Measurements from ENCODE around the gene NIPBL.
"Not testable (repeated sequence)": the region's sequence is repeated elsewhere in the genome, so short reads cannot be mapped to it uniquely, and the experiment has no call there.

Gene NIPBL

DNA sequence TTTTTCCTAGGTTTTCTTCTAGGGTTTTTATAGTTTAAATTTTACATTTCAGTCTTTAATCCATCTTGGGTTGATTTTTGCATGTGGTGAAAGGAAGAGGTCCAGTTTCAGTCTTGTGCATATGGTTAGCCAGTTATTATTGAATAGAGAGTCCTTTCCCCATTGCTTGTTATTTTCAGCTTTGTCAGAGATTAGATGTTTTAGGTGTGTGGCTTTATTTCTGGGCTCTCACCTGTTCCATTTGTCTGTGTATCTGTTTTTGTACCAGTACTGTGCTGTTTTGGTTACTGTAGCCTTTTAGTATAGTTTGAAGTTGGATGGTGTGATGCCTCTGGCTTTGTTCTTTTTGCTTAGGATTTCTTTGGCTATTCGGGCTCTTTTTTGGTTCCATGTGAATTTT, 25.8 kb downstream of the NIPBL start:
- Mint-ChIP-seq H3K27ac (no peak overlapping the region), H3K4me3 (no peak overlapping the region), H3K36me3 (ENCODE audit: low read depth) (peaks cover 5% of the 10 kb centered on the region), H3K27me3 (ENCODE audit: low read depth) (no peaks in the 10 kb centered on the region), H3K4me1 (ENCODE audit: low read depth) (peaks cover 14% of the 10 kb centered on the region), H3K9me3 (peaks cover 14% of the 10 kb centered on the region)

DNA sequence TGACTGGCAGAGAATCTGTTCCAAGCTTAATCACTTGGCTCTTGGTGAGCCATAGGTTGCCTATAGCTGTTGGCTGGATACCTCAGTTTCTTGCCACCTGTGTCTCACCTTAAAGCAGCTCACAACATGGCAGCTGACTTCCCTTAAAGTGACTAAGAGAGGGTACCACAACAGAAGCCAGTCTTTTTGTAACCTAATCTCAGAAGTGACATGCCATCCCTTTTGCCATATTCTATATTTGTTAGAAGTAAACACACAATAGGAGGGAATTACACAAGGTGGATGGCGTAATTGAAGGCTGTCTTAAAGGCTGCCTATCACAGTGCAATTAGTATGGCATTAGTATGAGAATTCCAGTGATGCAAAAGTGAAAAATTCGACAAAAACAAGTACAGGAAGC, 28.1 kb downstream of the NIPBL start:
- Mint-ChIP-seq H3K27ac (no peak overlapping the region), H3K27me3 (ENCODE audit: low read depth) (no peaks in the 10 kb centered on the region), H3K4me3 (no peak overlapping the region), H3K9me3 (peaks cover 14% of the 10 kb centered on the region), H3K4me1 (ENCODE audit: low read depth) (peaks cover 18% of the 10 kb centered on the region), H3K36me3 (ENCODE audit: low read depth) (peaks cover 5% of the 10 kb centered on the region)

DNA sequence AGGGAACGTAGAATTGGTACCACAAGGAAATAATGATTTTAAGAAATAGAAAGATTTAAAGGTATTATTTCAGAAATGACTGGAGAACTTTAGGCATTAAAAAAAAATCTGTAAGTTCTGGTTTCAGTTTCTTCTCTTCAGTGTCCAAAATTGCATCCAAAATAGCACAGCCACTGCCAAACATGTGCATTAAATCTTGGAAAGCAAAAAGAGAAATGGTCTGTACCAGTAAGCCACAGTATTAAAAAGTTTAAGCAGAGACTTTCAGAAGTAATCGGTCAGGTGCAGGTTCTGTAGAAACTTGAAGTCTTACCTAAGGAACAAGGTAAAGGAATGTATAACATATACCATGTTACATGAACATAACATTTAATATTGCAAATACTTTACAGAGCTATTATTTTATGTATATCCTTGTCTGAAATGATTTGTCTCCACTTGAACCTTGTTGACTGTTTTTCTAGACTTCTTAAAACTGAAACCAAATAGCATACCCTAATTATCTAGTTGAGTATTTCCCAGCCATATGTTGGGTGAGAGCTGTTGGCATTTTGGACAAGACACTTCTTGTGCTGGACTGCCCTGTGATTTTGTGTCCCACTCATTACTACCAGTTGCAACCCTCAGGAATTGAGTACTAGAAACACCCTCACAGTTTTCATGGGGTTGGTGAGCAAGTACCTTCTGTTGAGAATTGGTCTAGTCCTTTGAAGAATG, 32.1 kb downstream of the NIPBL start:
- Mint-ChIP-seq H3K27ac (no peak overlapping the region), H3K4me1 (ENCODE audit: low read depth) (peaks cover 17% of the 10 kb centered on the region), H3K4me3 (no peak overlapping the region), H3K36me3 (ENCODE audit: low read depth) (peaks cover 2% of the 10 kb centered on the region), H3K9me3 (no peaks in the 10 kb centered on the region), H3K27me3 (ENCODE audit: low read depth) (no peaks in the 10 kb centered on the region)

DNA sequence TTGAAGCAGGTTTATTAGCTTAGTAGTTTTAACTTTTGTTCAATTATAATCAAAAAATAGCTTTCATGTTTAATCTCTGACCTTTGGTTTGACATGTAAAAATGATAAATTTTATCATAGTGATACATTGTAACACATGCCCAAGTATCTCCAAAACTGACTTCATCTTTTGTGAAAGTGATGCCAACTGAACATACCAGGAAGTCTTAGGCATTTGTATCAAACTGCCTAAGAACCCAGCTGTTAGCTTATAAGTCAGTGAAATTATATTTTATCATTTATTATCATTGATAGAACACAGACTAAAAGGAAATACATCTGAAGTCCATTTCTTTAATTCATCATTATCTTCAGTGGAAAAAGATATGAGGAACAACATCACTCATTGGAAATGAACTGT, 39.1 kb downstream of the NIPBL start:
- no peaks in the 10 kb centered on the region for H3K27me3 Mint-ChIP-seq (ENCODE audit: low read depth)
- no peak overlapping the region for H3K4me3 Mint-ChIP-seq
- H3K9me3 Mint-ChIP-seq, result peaks cover 5% of the 10 kb centered on the region
- H3K27ac Mint-ChIP-seq, result no peak overlapping the region
- peaks cover 7% of the 10 kb centered on the region for H3K36me3 Mint-ChIP-seq (ENCODE audit: low read depth)
- H3K4me1 Mint-ChIP-seq (ENCODE audit: low read depth), result peaks cover 2% of the 10 kb centered on the region

DNA sequence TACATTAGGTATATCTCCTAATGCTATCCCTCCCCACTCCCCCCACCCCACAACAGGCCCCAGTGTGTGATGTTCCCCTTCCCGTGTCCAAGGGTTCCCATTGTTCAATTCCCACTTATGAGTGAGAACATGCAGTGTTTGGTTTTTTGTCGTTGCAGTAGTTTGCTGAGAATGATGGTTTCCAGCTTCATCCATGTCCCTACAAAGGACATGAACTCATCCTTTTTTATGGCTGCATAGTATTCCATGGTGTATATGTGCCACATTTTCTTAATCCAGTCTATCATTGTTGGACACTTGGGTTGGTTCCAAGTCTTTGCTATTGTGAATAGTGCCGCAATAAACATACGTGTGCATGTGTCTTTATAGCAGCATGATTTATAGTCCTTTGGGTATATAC, 40.0 kb downstream of the NIPBL start:
- H3K9me3 Mint-ChIP-seq; H3K4me1 Mint-ChIP-seq (ENCODE audit: low read depth); H3K4me3 Mint-ChIP-seq; H3K36me3 Mint-ChIP-seq (ENCODE audit: low read depth); H3K27ac Mint-ChIP-seq; H3K27me3 Mint-ChIP-seq (ENCODE audit: low read depth): not testable (repeated sequence)

DNA sequence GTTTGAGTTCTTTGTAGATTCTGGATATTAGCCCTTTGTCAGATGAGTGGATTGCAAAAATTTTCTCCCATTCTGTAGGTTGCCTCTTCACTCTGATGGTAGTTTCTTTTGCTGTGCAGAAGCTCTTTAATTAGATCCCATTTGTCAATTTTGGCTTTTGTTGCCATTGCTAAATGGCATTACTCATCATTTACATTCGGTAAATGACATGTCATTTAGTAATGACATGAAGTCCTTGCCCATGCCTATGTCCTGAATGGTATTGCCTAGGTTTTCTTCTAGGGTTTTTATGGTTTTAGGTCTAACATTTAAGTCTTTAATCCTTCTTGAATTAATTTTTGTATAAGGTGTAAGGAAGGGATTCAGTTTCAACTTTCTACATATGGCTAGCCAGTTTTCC, 40.8 kb downstream of the NIPBL start:
- H3K27me3 Mint-ChIP-seq (ENCODE audit: low read depth); H3K4me3 Mint-ChIP-seq; H3K36me3 Mint-ChIP-seq (ENCODE audit: low read depth); H3K4me1 Mint-ChIP-seq (ENCODE audit: low read depth); H3K27ac Mint-ChIP-seq; H3K9me3 Mint-ChIP-seq: not testable (repeated sequence)

DNA sequence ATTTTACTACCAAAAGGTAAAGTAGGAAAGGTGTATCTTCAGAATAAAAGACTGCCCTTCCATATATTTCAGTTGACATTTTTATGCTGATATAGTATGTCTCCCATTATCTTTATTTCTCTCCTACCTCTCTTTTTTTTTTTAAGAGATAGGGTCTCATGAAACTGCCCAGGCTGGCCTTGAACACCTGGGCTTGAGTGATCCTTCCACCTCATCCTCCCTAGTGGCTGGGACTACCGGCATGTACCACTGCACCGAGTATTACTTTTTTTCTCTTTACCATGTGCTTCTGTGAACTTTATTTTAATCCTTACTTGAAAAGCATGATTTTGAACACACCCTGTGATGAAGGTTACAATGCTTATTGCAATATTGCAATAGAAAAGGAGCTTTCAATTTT, 42.7 kb downstream of the NIPBL start:
- Mint-ChIP-seq H3K9me3 (peaks cover 5% of the 10 kb centered on the region), H3K27me3 (ENCODE audit: low read depth) (no peaks in the 10 kb centered on the region), H3K36me3 (ENCODE audit: low read depth) (peaks cover 7% of the 10 kb centered on the region), H3K4me1 (ENCODE audit: low read depth) (peaks cover 2% of the 10 kb centered on the region), H3K27ac (no peak overlapping the region), H3K4me3 (no peak overlapping the region)

DNA sequence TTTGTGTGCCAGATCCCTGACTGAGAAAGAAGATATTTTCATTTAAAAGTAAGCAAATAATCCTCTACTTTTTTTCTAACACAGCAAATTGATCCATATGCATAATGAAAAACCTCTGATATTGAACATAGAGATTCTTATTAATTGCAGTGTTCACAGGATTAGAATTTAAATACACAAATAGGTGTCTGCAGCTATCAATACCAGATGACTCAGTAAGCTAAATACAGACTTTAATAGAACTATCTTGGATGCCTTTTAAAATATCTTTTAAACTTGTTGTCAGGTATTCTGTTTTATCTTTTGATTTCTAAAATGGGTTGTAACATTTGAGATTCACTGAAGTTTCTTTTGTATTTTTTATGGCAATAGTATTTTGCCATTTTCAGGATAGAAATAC, 43.1 kb downstream of the NIPBL start:
- Mint-ChIP-seq H3K4me3 (no peak overlapping the region), H3K36me3 (ENCODE audit: low read depth) (peaks cover 7% of the 10 kb centered on the region), H3K27ac (no peak overlapping the region), H3K9me3 (peaks cover 5% of the 10 kb centered on the region), H3K27me3 (ENCODE audit: low read depth) (no peaks in the 10 kb centered on the region), H3K4me1 (ENCODE audit: low read depth) (peaks cover 2% of the 10 kb centered on the region)

DNA sequence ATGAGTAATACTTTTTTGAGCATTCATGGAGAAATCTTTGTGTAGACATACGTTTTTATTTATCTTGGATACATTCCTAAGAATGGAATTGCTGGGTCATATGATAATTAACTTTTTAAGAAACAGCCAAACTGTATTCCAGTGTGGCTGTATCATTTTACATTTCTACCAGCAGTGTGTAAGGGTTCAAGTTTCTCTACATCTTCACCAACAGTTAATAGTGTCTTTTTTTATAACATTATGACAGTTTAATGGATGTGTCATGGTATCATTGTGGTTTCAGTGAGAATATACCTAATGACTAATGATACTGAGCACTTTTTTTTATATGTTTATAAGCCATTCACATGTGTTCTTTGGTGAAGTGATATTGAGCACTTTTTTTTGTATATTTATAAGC, 52.4 kb downstream of the NIPBL start:
- no peaks in the 10 kb centered on the region for H3K4me1 Mint-ChIP-seq (ENCODE audit: low read depth)

DNA sequence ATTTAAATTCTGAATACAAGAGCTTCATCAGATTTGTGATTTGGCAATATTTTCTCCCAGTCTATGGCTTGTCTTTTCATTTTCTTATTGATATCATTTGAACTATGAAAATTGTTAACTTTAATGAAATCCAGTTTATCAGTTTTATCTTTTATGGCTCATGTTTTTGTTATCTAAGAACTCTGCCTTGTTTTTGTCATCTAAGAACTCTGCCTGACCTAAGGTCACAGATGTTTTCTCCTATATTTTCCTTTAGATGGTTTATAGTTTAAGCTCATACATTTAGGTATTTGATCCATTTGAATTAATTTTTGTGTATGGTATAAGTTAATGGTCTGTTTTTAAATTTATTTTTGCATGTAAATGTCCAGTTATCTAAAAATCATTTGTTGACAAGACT, 52.9 kb downstream of the NIPBL start:
- Mint-ChIP-seq H3K9me3 (no peaks in the 10 kb centered on the region), H3K4me1 (ENCODE audit: low read depth) (no peaks in the 10 kb centered on the region), H3K4me3 (no peak overlapping the region), H3K36me3 (ENCODE audit: low read depth) (no peaks in the 10 kb centered on the region), H3K27me3 (ENCODE audit: low read depth) (no peaks in the 10 kb centered on the region), H3K27ac (no peak overlapping the region)

More for the DNA sequence above, 52.4 kb downstream of the NIPBL start:
- H3K4me3 Mint-ChIP-seq, result no peak overlapping the region
- H3K36me3 Mint-ChIP-seq (ENCODE audit: low read depth), result no peaks in the 10 kb centered on the region
- H3K27me3 Mint-ChIP-seq (ENCODE audit: low read depth), result no peaks in the 10 kb centered on the region
- no peak overlapping the region for H3K27ac Mint-ChIP-seq
- no peaks in the 10 kb centered on the region for H3K9me3 Mint-ChIP-seq

DNA sequence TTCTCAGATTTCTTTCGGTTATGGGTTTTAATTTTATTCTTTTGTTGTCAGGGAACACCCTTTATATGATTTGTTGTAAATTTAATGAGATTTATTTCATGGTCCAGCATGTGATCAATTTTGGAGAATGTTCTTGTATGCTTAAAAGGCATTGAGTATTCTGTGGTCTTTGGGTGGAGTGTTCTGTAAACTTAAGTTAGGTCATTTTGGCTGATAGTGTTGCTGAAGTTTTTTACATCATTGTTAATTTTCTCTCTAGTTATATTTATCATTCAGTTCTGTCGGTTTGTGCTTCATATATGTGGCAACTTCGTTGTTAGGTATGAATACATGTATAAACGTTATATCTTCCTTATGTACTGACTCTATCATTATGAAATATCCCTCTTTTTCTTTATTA, 55.5 kb downstream of the NIPBL start:
- Mint-ChIP-seq H3K4me3 (no peak overlapping the region), H3K9me3 (no peaks in the 10 kb centered on the region), H3K27me3 (ENCODE audit: low read depth) (no peaks in the 10 kb centered on the region), H3K4me1 (ENCODE audit: low read depth) (peaks cover 5% of the 10 kb centered on the region), H3K27ac (no peak overlapping the region), H3K36me3 (ENCODE audit: low read depth) (no peaks in the 10 kb centered on the region)

DNA sequence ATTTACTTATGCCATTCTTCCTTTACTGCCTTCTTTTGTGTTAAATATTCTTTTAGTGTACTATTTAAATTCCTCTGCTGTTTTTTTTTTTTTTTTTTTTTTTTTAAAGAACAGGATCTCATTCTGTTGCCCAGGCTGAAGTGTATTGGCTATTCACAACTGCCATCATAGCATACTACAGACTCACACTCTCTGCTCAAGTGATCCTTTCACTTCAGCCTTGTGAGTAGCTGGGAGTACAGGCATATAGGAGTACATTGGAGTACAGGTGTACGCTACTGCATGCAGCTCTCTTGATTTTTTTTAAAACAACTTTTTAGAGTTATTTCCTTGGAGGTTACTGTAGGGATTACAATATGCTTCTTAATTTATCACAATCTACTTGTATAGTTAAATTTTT, 56.1 kb downstream of the NIPBL start:
- Mint-ChIP-seq H3K27ac (no peak overlapping the region), H3K27me3 (ENCODE audit: low read depth) (no peaks in the 10 kb centered on the region), H3K9me3 (no peaks in the 10 kb centered on the region), H3K4me1 (ENCODE audit: low read depth) (peaks cover 5% of the 10 kb centered on the region), H3K4me3 (no peak overlapping the region), H3K36me3 (ENCODE audit: low read depth) (no peaks in the 10 kb centered on the region)

DNA sequence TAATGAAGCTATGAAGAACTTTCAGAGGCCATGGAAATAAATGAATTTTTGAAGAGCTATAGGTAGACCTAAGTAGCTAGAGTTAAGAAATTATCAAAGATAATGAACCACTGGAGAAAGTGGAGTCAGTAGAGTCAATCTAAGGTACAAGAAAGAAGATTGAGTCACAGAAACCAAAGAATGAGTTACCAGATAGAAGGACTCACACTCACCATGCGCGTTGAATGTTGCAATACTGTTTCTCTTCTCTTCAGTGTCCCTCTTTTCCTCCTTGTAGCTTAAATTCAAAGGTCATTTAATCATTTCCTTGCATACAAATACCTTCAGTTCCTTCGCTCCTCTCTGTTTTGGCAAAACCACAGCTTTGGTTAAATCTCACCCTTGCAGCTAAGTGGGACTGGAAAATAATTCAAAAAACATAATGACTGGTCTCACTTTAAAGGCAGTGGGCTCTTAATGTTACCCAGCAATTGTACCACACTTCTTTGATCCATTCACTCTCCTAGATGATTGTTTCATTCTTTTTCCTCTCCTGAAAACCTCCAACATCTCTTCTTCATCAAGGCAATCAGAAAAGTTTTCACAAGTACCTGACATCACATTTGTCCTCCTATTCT, 58.3 kb downstream of the NIPBL start:
- Mint-ChIP-seq H3K36me3 (ENCODE audit: low read depth) (no peaks in the 10 kb centered on the region), H3K27me3 (ENCODE audit: low read depth) (no peaks in the 10 kb centered on the region), H3K27ac (no peak overlapping the region), H3K4me1 (ENCODE audit: low read depth) (peaks cover 5% of the 10 kb centered on the region), H3K9me3 (no peaks in the 10 kb centered on the region), H3K4me3 (no peak overlapping the region)

DNA sequence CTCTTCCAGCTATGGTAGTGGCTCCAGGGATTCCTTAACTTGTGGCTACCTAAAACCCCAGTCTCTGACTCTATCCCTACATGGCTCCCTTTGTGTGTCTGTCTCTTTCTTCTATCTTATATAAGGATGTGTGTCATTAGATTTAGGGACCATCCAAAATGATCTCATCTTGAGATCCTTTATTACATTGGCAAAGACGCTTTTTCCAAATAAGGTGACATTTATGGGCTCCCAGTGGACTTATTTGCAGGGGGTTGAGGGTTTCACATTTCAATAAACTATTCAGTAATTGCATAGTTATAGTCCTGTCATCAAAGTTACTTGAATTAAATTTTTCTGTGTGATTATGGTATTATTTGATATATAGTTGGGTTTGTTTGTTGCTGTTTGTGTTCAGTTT, 59.2 kb downstream of the NIPBL start:
- Mint-ChIP-seq H3K27ac (no peak overlapping the region), H3K36me3 (ENCODE audit: low read depth) (no peaks in the 10 kb centered on the region), H3K4me3 (no peak overlapping the region), H3K9me3 (no peaks in the 10 kb centered on the region), H3K27me3 (ENCODE audit: low read depth) (no peaks in the 10 kb centered on the region), H3K4me1 (ENCODE audit: low read depth) (peaks cover 8% of the 10 kb centered on the region)

DNA sequence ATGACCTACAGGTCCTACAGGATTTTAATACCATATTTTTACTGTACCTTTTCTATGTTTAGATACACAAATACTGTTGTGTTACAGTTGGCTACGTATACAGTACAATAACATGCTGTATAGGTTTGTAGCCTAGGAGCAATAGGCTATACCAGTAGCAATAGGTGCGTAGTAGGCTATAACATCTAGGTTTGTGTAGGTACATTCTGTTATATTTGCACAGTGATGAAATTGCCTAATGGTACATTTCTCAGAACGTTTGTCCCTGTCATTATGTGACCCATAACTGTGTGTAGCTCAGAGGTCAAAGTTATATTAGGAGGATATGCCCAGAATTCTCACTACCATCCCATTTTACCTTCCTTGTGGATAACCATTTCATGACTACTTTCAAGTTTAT, 59.7 kb downstream of the NIPBL start:
- H3K9me3 Mint-ChIP-seq, result no peaks in the 10 kb centered on the region
- no peak overlapping the region for H3K4me3 Mint-ChIP-seq
- H3K27me3 Mint-ChIP-seq (ENCODE audit: low read depth), result no peaks in the 10 kb centered on the region
- H3K36me3 Mint-ChIP-seq (ENCODE audit: low read depth), result no peaks in the 10 kb centered on the region
- H3K4me1 Mint-ChIP-seq (ENCODE audit: low read depth), result peaks cover 9% of the 10 kb centered on the region
- no peak overlapping the region for H3K27ac Mint-ChIP-seq

DNA sequence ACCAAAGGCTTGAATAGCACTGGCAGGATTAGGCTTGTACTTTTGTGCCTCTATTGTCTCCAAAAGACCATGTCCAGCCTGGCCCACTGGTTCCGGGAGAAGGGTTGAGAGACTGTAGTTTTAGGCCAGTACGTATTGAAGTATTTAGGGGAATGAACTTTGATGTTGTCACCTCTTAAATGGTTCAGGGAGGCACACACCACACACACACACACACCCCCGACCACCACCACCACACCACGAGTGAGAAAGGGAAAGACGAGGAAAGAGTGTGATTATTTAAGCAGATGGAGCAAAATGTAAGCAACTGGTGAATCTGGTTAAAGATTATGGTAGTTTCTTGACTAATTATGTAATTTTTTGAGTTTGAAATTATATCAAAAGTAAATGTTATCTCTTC, 61.6 kb downstream of the NIPBL start:
- Mint-ChIP-seq H3K36me3 (ENCODE audit: low read depth) (no peaks in the 10 kb centered on the region), H3K27ac (no peak overlapping the region), H3K4me1 (ENCODE audit: low read depth) (peaks cover 9% of the 10 kb centered on the region), H3K4me3 (no peak overlapping the region), H3K9me3 (no peaks in the 10 kb centered on the region), H3K27me3 (ENCODE audit: low read depth) (no peaks in the 10 kb centered on the region)
